ENCODE measurements around the gene PROC. TPM values are rescaled to one million over a fixed set of nuclear protein-coding genes. Genes with fewer than 3 reads are reported as not detected.

Gene PROC
- total RNA-seq, 6 donors from 2014 or later: 0.55 to 0.79 (median 0.62) TPM; not detected in 2

GRCh38 chr2:127456960-127457359 is 38.7 kb downstream of the PROC start:
- Histone ChIP-seq H3K27ac (no peak overlapping the region), H3K27me3 (no peaks in the 10 kb centered on the region), H3K36me3 (no peaks in the 10 kb centered on the region), H3K9me3 (no peaks in the 10 kb centered on the region), H3K4me1 (no peaks in the 10 kb centered on the region), H3K4me3 (no peak overlapping the region)
- no peak for TF ChIP-seq EP300 (IDR thresholded peaks at IDR 0.05)
- TF ChIP-seq POLR2AphosphoS5 (IDR thresholded peaks at IDR 0.05): no peak
- no peak for TF ChIP-seq POLR2A (IDR thresholded peaks at IDR 0.05)
- TF ChIP-seq, protein P1, sequence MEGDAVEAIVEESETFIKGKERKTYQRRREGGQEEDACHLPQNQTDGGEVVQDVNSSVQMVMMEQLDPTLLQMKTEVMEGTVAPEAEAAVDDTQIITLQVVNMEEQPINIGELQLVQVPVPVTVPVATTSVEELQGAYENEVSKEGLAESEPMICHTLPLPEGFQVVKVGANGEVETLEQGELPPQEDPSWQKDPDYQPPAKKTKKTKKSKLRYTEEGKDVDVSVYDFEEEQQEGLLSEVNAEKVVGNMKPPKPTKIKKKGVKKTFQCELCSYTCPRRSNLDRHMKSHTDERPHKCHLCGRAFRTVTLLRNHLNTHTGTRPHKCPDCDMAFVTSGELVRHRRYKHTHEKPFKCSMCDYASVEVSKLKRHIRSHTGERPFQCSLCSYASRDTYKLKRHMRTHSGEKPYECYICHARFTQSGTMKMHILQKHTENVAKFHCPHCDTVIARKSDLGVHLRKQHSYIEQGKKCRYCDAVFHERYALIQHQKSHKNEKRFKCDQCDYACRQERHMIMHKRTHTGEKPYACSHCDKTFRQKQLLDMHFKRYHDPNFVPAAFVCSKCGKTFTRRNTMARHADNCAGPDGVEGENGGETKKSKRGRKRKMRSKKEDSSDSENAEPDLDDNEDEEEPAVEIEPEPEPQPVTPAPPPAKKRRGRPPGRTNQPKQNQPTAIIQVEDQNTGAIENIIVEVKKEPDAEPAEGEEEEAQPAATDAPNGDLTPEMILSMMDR (IDR thresholded peaks at IDR 0.05): no peak
- no peak for DNase-seq
- no peak for ATAC-seq (ENCODE audit: low FRiP score in 2 of 2)
- 90 to 96% methylated on average over 12 of the region's 12 CpGs for WGBS, 2 donors

DNA sequence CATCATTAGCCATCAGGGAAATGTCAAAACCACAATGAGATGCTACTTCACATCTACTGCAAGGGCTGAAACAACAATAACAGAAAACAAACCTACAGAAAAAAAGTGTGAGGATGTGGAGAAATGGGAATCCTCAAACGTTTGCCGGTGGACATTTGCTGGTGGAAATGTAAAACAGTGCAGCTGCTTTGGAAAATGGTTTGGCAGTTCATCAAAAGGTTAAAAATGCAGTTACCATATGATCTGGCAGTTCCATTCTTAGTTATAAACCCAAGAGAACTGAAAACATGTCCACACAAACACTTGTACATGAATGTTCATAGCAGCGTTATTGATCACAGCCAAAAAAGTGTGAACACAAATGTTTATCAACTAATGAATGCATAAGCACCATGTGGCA is 44.2 kb downstream of the PROC start:
- TF ChIP-seq, protein P1 (IDR thresholded peaks at IDR 0.05): no peak
- no peak for TF ChIP-seq POLR2AphosphoS5 (IDR thresholded peaks at IDR 0.05)
- TF ChIP-seq POLR2A (IDR thresholded peaks at IDR 0.05): no peak
- no peak for TF ChIP-seq EP300 (IDR thresholded peaks at IDR 0.05)
- Histone ChIP-seq H3K9me3 (no peaks in the 10 kb centered on the region), H3K27ac (no peak overlapping the region), H3K4me3 (no peak overlapping the region), H3K4me1 (no peaks in the 10 kb centered on the region), H3K36me3 (no peaks in the 10 kb centered on the region), H3K27me3 (no peaks in the 10 kb centered on the region)
- ATAC-seq (ENCODE audit: low FRiP score in 2 of 2): no peak
- 78 to 82% methylated on average over 3 of the region's 3 CpGs for WGBS, 2 donors
- DNase-seq: no peak

DNA sequence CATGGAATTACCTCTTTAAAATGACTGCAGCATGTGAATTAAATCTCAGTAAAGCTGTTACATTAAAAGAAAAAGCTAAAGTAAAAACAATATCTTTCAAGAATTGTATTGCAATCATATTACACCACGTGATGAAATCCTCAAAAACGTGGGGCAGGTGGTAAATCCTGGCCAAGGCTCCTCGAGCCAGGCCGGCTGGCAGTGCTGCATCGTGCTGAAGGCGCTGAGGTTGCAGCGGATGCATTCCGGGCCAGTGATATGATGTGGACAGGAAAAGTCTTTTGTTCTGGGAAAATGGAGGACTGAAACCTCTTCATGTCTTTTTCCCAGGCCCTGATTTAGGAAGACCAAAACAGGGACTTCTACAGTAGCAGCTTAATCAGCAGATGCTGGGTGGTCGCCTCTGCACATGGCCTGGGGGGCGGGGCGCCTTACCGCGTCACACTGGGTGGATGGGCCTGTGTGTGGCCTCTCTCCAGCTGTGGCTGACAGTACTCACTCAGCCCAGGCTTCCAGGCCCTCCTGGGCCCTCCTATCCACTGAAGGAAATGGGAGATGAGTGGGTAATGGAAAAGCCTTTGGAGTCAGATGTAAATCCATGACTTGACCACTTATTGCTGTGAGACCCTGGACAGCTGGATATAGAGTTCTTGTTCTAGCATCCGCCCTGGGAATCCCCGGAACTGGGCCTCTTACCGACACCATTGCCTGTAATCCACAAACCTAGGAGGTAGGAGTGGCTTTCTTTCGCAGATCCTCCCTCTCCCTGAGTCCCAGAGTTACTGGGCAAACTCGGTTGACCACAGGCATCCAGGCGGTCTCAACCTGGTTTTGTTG is 45.1 kb downstream of the PROC start:
- 76 to 82% methylated on average over 17 to 19 of the region's 19 CpGs for WGBS, 2 donors
- no peaks in the 10 kb centered on the region for H3K27me3 ChIP-seq
- no peak overlapping the region for H3K27ac ChIP-seq
- TF ChIP-seq, protein P1 (IDR thresholded peaks at IDR 0.05): no peak
- TF ChIP-seq POLR2A (IDR thresholded peaks at IDR 0.05) (no peak), POLR2AphosphoS5 (IDR thresholded peaks at IDR 0.05) (no peak), EP300 (IDR thresholded peaks at IDR 0.05) (no peak)
- ATAC-seq (ENCODE audit: low FRiP score in 2 of 2) (peak in 1 of 2 donors; percentile 61), DNase-seq (peak in 1 of 2 donors; percentile 79)
- no peaks in the 10 kb centered on the region for H3K9me3 ChIP-seq
- no peak overlapping the region for H3K4me3 ChIP-seq
- no peaks in the 10 kb centered on the region for H3K4me1 ChIP-seq
- H3K36me3 ChIP-seq: no peaks in the 10 kb centered on the region

DNA sequence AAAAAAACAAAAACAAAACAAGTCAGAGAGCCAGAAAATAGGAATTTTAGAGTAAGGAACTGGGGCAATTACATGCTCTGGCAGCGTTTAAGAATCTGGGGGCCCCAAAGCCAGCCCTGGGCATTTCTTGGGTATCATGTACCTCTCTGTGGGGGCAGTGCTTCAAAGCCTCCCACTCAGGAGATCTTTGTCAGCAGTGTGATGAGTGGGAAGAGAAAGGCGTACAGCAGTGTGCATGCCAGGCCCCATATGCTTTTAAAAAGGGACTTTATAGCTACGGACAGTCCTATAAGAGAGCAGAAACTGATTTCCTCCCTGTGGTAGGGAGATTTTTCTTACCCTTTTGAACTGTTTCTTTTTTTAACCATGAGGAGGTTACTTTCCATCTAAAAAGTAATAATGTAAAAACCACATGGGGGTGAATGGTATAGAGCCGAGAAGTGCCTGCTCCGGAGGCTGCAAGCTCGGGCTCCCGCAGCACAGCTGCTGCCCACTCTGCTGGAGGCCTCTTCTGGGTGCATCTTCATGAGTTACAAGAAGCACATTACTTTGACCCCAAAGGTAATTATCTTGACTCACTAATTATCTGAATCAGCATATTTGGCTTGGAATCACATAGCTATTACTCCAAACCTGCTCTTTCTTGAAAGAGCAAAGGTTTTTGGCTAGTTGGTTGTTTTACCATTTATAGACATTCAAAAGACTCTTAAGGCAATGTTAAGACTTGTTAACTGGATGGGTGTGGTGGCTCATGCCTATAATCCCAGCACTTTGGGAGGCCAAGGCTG is 46.4 kb downstream of the PROC start:
- H3K4me3 ChIP-seq: no peak overlapping the region
- WGBS, 2 donors: 87 to 91% methylated on average over 7 of the region's 7 CpGs
- H3K4me1 ChIP-seq: no peaks in the 10 kb centered on the region
- H3K9me3 ChIP-seq: no peaks in the 10 kb centered on the region
- peak in 1 of 2 donors; percentile 29 for DNase-seq
- ATAC-seq (ENCODE audit: low FRiP score in 2 of 2): no peak
- peaks cover 0 to 8% (median under 1%) of the 10 kb centered on the region in 4 donors for H3K36me3 ChIP-seq
- no peak overlapping the region for H3K27ac ChIP-seq
- TF ChIP-seq, protein P1 (IDR thresholded peaks at IDR 0.05): no peak
- no peak for TF ChIP-seq POLR2A (IDR thresholded peaks at IDR 0.05)
- TF ChIP-seq EP300 (IDR thresholded peaks at IDR 0.05): no peak
- TF ChIP-seq POLR2AphosphoS5 (IDR thresholded peaks at IDR 0.05): no peak
- H3K27me3 ChIP-seq: no peaks in the 10 kb centered on the region
